Measurements from ENCODE around the gene TTLL10. TPM values are rescaled to one million over a fixed set of nuclear protein-coding genes. Genes with fewer than 3 reads are reported as not detected.
"Not testable (repeated sequence)": the region's sequence is repeated elsewhere in the genome, so short reads cannot be mapped to it uniquely, and the experiment has no call there.

Gene TTLL10
- total and polyA plus RNA-seq, 2 donors from 2014 or later: 1.5 TPM; not detected in 1

DNA sequence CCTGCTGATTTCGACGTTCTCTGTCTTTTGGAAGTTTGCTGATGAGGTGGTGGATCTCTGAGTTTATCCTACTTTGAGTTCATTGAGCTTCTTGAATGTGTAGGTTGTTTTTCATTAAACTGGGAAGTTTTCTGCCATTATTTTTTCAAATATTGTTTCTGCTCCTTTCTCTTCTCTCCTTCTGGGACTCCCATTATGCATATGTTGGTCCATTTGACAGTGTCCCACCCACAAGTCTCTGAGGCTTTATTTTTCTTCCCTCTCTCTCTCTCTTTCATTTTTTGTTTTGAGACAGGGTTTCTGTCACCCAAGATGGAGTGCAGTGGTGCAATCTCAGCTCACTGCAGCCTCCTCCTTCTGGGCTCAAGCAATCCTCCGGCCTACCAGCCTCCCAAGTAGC is 21.0 kb downstream of the TTLL10 start:
- no peaks in the 10 kb centered on the region for H3K4me1 ChIP-seq (ENCODE audit: control insufficient read depth in 2 of 3, insufficient read depth in 2 of 3, low read depth in 1 of 3, low read length in 3 of 3)
- H3K4me3 ChIP-seq (ENCODE audit: low read length in 3 of 3): no peak overlapping the region
- H3K36me3 ChIP-seq (ENCODE audit: control insufficient read depth in 2 of 3, insufficient read depth in 3 of 3, low read length in 3 of 3): no peaks in the 10 kb centered on the region
- no peak for FAIRE-seq
- TF ChIP-seq, protein P1, sequence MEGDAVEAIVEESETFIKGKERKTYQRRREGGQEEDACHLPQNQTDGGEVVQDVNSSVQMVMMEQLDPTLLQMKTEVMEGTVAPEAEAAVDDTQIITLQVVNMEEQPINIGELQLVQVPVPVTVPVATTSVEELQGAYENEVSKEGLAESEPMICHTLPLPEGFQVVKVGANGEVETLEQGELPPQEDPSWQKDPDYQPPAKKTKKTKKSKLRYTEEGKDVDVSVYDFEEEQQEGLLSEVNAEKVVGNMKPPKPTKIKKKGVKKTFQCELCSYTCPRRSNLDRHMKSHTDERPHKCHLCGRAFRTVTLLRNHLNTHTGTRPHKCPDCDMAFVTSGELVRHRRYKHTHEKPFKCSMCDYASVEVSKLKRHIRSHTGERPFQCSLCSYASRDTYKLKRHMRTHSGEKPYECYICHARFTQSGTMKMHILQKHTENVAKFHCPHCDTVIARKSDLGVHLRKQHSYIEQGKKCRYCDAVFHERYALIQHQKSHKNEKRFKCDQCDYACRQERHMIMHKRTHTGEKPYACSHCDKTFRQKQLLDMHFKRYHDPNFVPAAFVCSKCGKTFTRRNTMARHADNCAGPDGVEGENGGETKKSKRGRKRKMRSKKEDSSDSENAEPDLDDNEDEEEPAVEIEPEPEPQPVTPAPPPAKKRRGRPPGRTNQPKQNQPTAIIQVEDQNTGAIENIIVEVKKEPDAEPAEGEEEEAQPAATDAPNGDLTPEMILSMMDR (IDR thresholded peaks at IDR 0.05; ENCODE audit: borderline replicate concordance, extremely low read depth, insufficient read depth): no peak
- H3K9me3 ChIP-seq (ENCODE audit: control insufficient read depth in 2 of 3, insufficient read depth in 1 of 3, low read length in 3 of 3): no peaks in the 10 kb centered on the region
- no peak overlapping the region for H3K27ac ChIP-seq (ENCODE audit: low read depth in 2 of 2, low read length in 2 of 2)
- DNase-seq: peak in 2 of 5 donors; percentile 1 to 18
- no peaks in the 10 kb centered on the region for H3K27me3 ChIP-seq (ENCODE audit: control insufficient read depth, insufficient read depth, low read length)
- intact Hi-C loops (cut with DNase I): no loop called here
- no peak overlapping the region for H3K9ac ChIP-seq (ENCODE audit: low read length in 3 of 3)

DNA sequence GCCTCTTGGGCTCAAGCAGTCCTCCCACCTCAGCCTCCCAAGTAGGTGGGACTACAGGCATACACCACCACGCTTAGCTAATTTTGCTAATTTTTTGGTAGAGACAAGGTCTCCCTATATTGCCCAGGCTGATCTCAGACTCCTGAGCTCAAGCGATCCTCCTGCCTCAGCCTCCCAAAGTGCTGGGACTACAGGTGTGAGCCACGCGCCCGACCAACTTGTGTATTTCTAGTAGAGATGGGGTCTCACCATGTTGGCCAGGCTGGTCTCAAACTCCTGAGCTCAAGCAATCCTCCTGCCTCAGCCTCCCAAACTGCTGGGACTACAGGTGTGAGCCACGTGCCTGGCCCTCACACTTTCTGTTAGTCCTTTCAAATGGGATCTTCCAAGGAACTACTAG is 22.0 kb downstream of the TTLL10 start:
- intact Hi-C loops (cut with DNase I); H3K9ac ChIP-seq (ENCODE audit: low read length in 3 of 3); H3K9me3 ChIP-seq (ENCODE audit: control insufficient read depth in 2 of 3, insufficient read depth in 1 of 3, low read length in 3 of 3); H3K4me1 ChIP-seq (ENCODE audit: control insufficient read depth in 2 of 3, insufficient read depth in 2 of 3, low read depth in 1 of 3, low read length in 3 of 3); H3K36me3 ChIP-seq (ENCODE audit: control insufficient read depth in 2 of 3, insufficient read depth in 3 of 3, low read length in 3 of 3); H3K27ac ChIP-seq (ENCODE audit: low read depth in 2 of 2, low read length in 2 of 2); FAIRE-seq; H3K4me3 ChIP-seq (ENCODE audit: low read length in 3 of 3); H3K27me3 ChIP-seq (ENCODE audit: control insufficient read depth, insufficient read depth, low read length): not testable (repeated sequence)
- DNase-seq: peak in 1 of 5 donors; percentile 13

DNA sequence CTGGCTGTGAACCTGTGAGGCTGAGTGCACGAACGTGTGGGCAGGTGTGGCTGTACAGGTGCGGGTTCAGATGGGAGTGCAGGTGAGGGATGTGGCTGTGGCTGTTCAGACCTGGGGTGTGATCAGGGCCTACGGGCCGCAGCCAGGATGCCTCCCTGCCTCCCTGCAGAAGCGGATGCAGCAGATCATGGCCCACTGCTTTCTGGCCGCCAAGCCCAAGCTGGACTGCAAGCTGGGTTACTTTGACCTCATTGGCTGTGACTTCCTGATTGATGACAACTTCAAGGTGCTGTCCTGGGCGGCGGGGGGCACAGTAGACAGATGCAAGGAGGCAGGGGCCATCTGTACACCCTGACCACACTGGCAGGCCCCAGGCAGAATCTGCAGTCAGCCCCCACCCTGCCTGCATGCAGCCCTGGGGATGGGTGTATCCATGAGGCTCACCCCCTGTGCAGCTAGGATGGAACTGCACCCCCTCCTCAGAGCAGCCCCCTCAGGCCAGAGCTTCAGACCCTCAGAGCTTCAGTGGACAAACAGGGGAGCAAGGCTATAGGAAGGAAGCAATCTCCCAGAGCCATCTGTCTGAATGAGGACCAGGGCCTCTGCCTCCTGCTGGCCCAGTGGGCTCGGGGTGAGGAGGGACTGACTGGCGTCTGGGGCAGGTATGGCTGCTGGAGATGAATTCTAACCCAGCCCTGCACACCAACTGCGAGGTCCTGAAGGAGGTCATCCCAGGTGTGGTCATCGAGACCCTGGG is 22.9 kb downstream of the TTLL10 start:
- no peak overlapping the region for H3K4me3 ChIP-seq (ENCODE audit: low read length in 3 of 3)
- no peaks in the 10 kb centered on the region for H3K4me1 ChIP-seq (ENCODE audit: control insufficient read depth in 2 of 3, insufficient read depth in 2 of 3, low read depth in 1 of 3, low read length in 3 of 3)
- no peaks in the 10 kb centered on the region for H3K27me3 ChIP-seq (ENCODE audit: control insufficient read depth, insufficient read depth, low read length)
- FAIRE-seq (no peak), DNase-seq (peak in 2 of 5 donors; percentile 32 to 57)
- H3K9ac ChIP-seq (ENCODE audit: low read length in 3 of 3): no peak overlapping the region
- no peaks in the 10 kb centered on the region for H3K36me3 ChIP-seq (ENCODE audit: control insufficient read depth in 2 of 3, insufficient read depth in 3 of 3, low read length in 3 of 3)
- H3K27ac ChIP-seq (ENCODE audit: low read depth in 2 of 2, low read length in 2 of 2): no peak overlapping the region
- TF ChIP-seq, protein P1 (IDR thresholded peaks at IDR 0.05; ENCODE audit: borderline replicate concordance, extremely low read depth, insufficient read depth): no peak
- intact Hi-C loops (cut with DNase I): no loop called here
- no peaks in the 10 kb centered on the region for H3K9me3 ChIP-seq (ENCODE audit: control insufficient read depth in 2 of 3, insufficient read depth in 1 of 3, low read length in 3 of 3)

DNA sequence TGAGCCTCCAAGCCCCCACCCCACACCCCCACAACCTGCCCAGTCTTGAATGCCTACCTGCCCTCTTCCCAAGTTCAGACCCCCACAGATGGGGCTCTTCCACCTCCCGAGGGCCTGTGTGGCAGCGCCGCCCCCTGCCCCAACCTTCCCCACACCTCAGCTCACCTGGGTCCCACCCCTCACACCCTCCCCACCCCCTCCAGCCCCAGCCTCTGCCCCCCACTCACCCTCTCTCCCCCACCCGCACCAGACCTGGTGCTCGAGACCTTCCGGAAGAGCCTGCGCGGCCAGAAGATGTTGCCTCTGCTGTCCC is 23.5 kb downstream of the TTLL10 start:
- H3K9me3 ChIP-seq (ENCODE audit: control insufficient read depth in 2 of 3, insufficient read depth in 1 of 3, low read length in 3 of 3): no peaks in the 10 kb centered on the region
- H3K27ac ChIP-seq (ENCODE audit: low read depth in 2 of 2, low read length in 2 of 2): no peak overlapping the region
- H3K4me1 ChIP-seq (ENCODE audit: control insufficient read depth in 2 of 3, insufficient read depth in 2 of 3, low read depth in 1 of 3, low read length in 3 of 3): no peaks in the 10 kb centered on the region
- H3K9ac ChIP-seq (ENCODE audit: low read length in 3 of 3): no peak overlapping the region
- DNase-seq (peak in 1 of 5 donors; percentile 37), FAIRE-seq (no peak)
- no peaks in the 10 kb centered on the region for H3K27me3 ChIP-seq (ENCODE audit: control insufficient read depth, insufficient read depth, low read length)
- TF ChIP-seq, protein P1 (IDR thresholded peaks at IDR 0.05; ENCODE audit: borderline replicate concordance, extremely low read depth, insufficient read depth): no peak
- H3K36me3 ChIP-seq (ENCODE audit: control insufficient read depth in 2 of 3, insufficient read depth in 3 of 3, low read length in 3 of 3): no peaks in the 10 kb centered on the region
- intact Hi-C loops (cut with DNase I): no loop called here
- no peak overlapping the region for H3K4me3 ChIP-seq (ENCODE audit: low read length in 3 of 3)

Data from kidney (tissue), 14 donors.